Neural progenitor cell (in vitro differentiated cells): Measurements from ENCODE around the gene ZNF598.
"Not testable (repeated sequence)": the region's sequence is repeated elsewhere in the genome, so short reads cannot be mapped to it uniquely, and the experiment has no call there.

ENCODE experiments used
- CTCF ChIP-seq: fragments of 200-600 bp; sonication (generic); IDR thresholded peaks from 2 replicates; pipeline ENCODE4 v1.5.1; 2017; ENCODE audit warnings: antibody characterized with exemption, mild to moderate bottlenecking
- EZH2 ChIP-seq: fragments of 200-600 bp; sonication (generic); IDR thresholded peaks from 2 replicates; pipeline ENCODE4 v1.6.1; 2017; ENCODE audit warnings: antibody characterized with exemption, mild to moderate bottlenecking, moderate library complexity
- EZH2phosphoT487 ChIP-seq: fragments of 200-600 bp; sonication (generic); IDR thresholded peaks from 2 replicates; pipeline ENCODE4 v1.6.1; 2017; ENCODE audit warnings: antibody characterized with exemption

GRCh38 chr16:2033909-2034695 is 24.5 kb upstream of the ZNF598 start:
- TF ChIP-seq CTCF, EZH2, EZH2phosphoT487: not testable (repeated sequence)
